ENCODE results near the gene TFAP2A. TPM values are rescaled to one million over a fixed set of nuclear protein-coding genes. Genes with fewer than 3 reads are reported as not detected.
A peak's percentile ranks its signal among the peaks of the same experiment; 100 is the strongest.

The TFAP2A gene
- total and polyA plus RNA-seq, 10 donors: 0.04 to 0.94 (median 0.23) TPM; not detected in 4

DNA sequence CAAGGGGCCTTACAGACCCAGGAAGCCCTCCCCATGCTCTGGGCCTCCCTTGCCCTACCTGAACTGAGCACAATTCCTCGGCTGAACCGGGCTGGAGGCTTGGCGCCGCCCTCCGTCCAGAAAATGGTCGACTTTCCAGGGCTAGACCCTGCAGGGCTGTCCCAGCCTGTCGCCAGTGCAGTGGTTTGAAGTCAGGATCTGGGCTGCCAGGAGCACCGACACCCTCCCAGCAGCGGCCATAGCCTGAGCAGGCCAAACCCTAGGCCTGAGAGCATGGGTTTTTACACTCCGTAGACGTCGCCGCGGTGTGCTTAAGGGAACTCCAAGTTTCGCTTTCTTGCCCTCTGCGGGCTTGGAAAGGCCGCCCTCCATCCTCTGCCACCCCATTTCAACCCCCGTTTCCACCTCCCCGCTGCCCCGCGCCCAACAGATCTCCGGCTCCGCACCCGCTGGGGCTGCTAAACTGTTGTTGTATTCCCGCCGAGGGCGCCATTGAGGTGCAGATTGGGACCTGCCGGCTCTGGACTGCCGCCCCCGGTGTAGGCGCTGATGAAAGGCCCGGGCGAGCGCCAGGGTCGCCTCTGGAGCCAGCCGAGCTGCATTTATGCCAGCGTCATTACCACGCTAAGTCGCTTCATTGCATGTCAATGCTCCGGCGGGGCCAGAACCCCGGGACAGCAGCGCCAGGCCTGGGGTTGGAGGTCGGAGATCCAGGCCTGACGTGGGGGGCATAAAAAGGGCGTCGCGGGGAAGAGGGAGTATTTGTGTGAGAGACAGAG is 2.2 kb upstream of the TFAP2A start:
- intact Hi-C loops (cut with DNase I; ENCODE audit: low total_unique reads): no loop called here
- DNase-seq: no peak
- Histone ChIP-seq H3K4me3 (peak overlapping the region in 7 of 8 donors; percentile 4 to 57 (median 19)), H3K27me3 (replicated peaks in 1 of 7) (peaks cover 22 to 100% (median 97%) of the 10 kb centered on the region in 7 donors), H3K36me3 (no peaks in the 10 kb centered on the region), H3K9me3 (peaks cover 0 to 32% (median 0%) of the 10 kb centered on the region in 8 donors), H3K27ac (no peak overlapping the region), H3K4me1 (peaks cover 9 to 58% (median 37%) of the 10 kb centered on the region in 6 donors)
- TF ChIP-seq, protein P1, sequence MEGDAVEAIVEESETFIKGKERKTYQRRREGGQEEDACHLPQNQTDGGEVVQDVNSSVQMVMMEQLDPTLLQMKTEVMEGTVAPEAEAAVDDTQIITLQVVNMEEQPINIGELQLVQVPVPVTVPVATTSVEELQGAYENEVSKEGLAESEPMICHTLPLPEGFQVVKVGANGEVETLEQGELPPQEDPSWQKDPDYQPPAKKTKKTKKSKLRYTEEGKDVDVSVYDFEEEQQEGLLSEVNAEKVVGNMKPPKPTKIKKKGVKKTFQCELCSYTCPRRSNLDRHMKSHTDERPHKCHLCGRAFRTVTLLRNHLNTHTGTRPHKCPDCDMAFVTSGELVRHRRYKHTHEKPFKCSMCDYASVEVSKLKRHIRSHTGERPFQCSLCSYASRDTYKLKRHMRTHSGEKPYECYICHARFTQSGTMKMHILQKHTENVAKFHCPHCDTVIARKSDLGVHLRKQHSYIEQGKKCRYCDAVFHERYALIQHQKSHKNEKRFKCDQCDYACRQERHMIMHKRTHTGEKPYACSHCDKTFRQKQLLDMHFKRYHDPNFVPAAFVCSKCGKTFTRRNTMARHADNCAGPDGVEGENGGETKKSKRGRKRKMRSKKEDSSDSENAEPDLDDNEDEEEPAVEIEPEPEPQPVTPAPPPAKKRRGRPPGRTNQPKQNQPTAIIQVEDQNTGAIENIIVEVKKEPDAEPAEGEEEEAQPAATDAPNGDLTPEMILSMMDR (IDR thresholded peaks at IDR 0.05 in 8 of 11, conservative IDR thresholded peaks at IDR 0.05 in 3 of 11): no peak
- no peak for TF ChIP-seq POLR2A (IDR thresholded peaks at IDR 0.05)
- no peak for TF ChIP-seq POLR2AphosphoS5 (IDR thresholded peaks at IDR 0.05)
- 6 to 15% (median 7%) methylated on average over 31 to 48 of the region's 48 CpGs for WGBS, 5 donors

DNA sequence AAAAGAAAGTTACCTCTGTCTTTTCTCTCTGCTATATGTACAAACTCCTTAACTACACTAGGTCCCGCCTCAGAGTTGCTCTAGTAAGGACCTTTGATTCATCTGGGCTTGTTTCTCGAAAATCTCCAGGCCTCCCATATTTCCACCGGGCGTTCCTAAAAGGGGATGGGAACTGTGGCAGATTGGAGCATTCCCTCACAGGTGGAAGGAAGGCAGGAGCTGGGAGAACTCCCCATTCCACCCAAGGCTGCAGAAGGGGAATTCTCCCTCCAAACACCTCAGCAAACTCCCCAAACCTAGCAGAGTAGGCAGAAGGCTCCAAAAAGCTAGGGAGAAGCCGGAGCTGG is 1.6 kb upstream of the TFAP2A start:
- H3K27ac ChIP-seq: no peak overlapping the region
- H3K9me3 ChIP-seq: peaks cover 0 to 34% (median 0%) of the 10 kb centered on the region in 8 donors
- DNase-seq: no peak
- H3K4me3 ChIP-seq: peak overlapping the region in 3 of 8 donors; percentile 17 to 57 (median 19)
- peaks cover 9 to 64% (median 42%) of the 10 kb centered on the region in 6 donors for H3K4me1 ChIP-seq
- 24 to 27% (median 27%) methylated on average over 5 of the region's 5 CpGs for WGBS, 5 donors
- TF ChIP-seq POLR2A (IDR thresholded peaks at IDR 0.05) (no peak), POLR2AphosphoS5 (IDR thresholded peaks at IDR 0.05) (no peak)
- TF ChIP-seq, protein P1 (IDR thresholded peaks at IDR 0.05 in 8 of 11, conservative IDR thresholded peaks at IDR 0.05 in 3 of 11): no peak
- H3K27me3 ChIP-seq (replicated peaks in 1 of 7): peaks cover 22 to 100% (median 97%) of the 10 kb centered on the region in 7 donors
- intact Hi-C loops (cut with DNase I; ENCODE audit: low total_unique reads): no loop called here
- no peaks in the 10 kb centered on the region for H3K36me3 ChIP-seq

DNA sequence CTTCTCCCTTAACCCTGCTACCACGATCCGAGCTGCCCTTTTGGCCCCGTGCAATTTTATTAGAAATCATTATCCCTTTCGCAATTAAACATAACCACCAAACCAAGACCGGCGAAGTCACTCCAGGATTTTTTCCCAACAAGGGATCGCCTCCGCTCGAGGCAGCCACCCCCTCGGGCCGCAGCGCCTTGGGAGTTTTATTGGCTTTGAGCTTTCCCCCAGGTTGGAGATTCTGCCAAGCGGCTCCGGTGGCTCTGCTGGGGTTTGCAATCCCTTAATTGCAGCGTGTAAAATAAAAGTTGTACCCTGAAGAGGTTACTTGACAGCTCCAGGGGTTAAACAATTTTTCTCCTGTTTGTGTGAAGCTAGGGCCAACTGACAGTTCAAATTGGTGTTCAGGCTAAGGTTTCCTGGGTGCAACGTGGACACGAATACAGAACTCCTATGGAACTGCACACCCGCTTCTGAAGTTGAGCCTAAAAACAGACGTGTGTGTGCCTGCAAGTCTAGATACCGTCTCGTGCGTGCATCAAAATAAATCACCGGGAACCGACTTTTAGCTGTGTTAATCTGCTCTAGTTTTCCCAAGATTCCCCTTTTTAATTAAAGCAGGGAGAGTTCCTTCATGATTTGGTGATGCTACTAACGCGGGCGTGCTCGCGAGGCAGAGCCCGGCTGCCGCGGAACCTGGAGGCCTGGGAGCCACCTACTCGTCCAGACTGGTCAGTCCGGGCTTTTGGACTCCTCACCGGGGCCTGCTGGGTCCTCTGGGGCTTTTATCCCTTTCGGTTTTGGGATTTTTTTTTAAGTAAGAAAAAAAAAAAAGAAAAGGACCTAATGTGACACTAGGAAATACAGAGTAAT is 975 bp upstream of the TFAP2A start:
- H3K4me3 ChIP-seq: peak overlapping the region in 1 of 8 donors; percentile 83
- WGBS, 5 donors: 11 to 13% (median 12%) methylated on average over 36 of the region's 36 CpGs
- H3K4me1 ChIP-seq: peaks cover 9 to 70% (median 47%) of the 10 kb centered on the region in 6 donors
- peaks cover 0 to 40% (median 0%) of the 10 kb centered on the region in 8 donors for H3K9me3 ChIP-seq
- intact Hi-C loops (cut with DNase I; ENCODE audit: low total_unique reads): no loop called here
- H3K27ac ChIP-seq: no peak overlapping the region
- H3K27me3 ChIP-seq (replicated peaks in 1 of 7): peaks cover 22 to 100% (median 97%) of the 10 kb centered on the region in 7 donors
- DNase-seq: no peak
- TF ChIP-seq POLR2A (IDR thresholded peaks at IDR 0.05) (no peak), POLR2AphosphoS5 (IDR thresholded peaks at IDR 0.05) (no peak)
- TF ChIP-seq, protein P1 (IDR thresholded peaks at IDR 0.05 in 8 of 11, conservative IDR thresholded peaks at IDR 0.05 in 3 of 11): no peak
- H3K36me3 ChIP-seq: no peaks in the 10 kb centered on the region

Measured in spleen (tissue), 11 donors.